Dedifferentiated amniotic fluid mesenchymal stem cell (primary cell): ENCODE results near the gene FBN2.
A peak's percentile ranks its signal among the peaks of the same experiment; 100 is the strongest.

Source experiments
- DNase-seq: peaks from one replicate; pipeline ENCODE4 v3.0.0-alpha.2; 2016; ENCODE audit errors: extremely low spot score

FBN2 gene

GRCh38 chr5:128252756-128253155 is 285.3 kb downstream of the FBN2 start:
- DNase-seq: peak; percentile 75

- DNase-seq: no peak
Measured at GRCh38 chr5:128252196-128252595, 285.8 kb downstream of the FBN2 start.

- DNase-seq: no peak
Measured at GRCh38 chr5:128245974-128246373, 292.1 kb downstream of the FBN2 start.

GRCh38 chr5:128243958-128244582 is 294.0 kb downstream of the FBN2 start:
- DNase-seq: no peak

GRCh38 chr5:128241051-128241695 is 296.9 kb downstream of the FBN2 start:
- no peak for DNase-seq

GRCh38 chr5:128237546-128237945 is 300.5 kb downstream of the FBN2 start:
- no peak for DNase-seq

- DNase-seq: no peak
Measured at GRCh38 chr5:128237000-128237399, 301.0 kb downstream of the FBN2 start.

- DNase-seq: no peak
Measured at GRCh38 chr5:128236334-128236733, 301.7 kb downstream of the FBN2 start.

GRCh38 chr5:128234928-128235641 is 303.0 kb downstream of the FBN2 start:
- no peak for DNase-seq

- DNase-seq: no peak
Measured at GRCh38 chr5:128228521-128228920, 309.5 kb downstream of the FBN2 start.

- peak; percentile 58 for DNase-seq
Measured at GRCh38 chr5:128228008-128228407, 310.0 kb downstream of the FBN2 start.

GRCh38 chr5:128225245-128226030 is 312.6 kb downstream of the FBN2 start:
- no peak for DNase-seq

- DNase-seq: no peak
Measured at GRCh38 chr5:128224336-128224735, 313.7 kb downstream of the FBN2 start.

- no peak for DNase-seq
Measured at GRCh38 chr5:128220841-128221240, 317.2 kb downstream of the FBN2 start.

- no peak for DNase-seq
Measured at GRCh38 chr5:128216860-128217531, 321.0 kb downstream of the FBN2 start.

GRCh38 chr5:128216285-128216684 is 321.8 kb downstream of the FBN2 start:
- DNase-seq: no peak

- no peak for DNase-seq
Measured at GRCh38 chr5:128213833-128214232, 324.2 kb downstream of the FBN2 start.

- DNase-seq: peak; percentile 62
Measured at GRCh38 chr5:128213340-128213739, 324.7 kb downstream of the FBN2 start.

GRCh38 chr5:128212191-128212806 is 325.7 kb downstream of the FBN2 start:
- no peak for DNase-seq

- DNase-seq: no peak
Measured at GRCh38 chr5:128208436-128208835, 329.6 kb downstream of the FBN2 start.
